DLD1 (cell line): ENCODE measurements around the gene CHRNA4.

Source experiments
- in situ Hi-C: cut with HindIII; loops from 2 replicates; pipeline ENCODE4 v1.10.0; 2017; ENCODE audit warnings: low sequenced_read_pairs

CHRNA4 gene

GRCh38 chr20:63380346-63380870 is 19.3 kb upstream of the CHRNA4 start:
- in situ Hi-C loops, result loop anchor here (25.0 kb wide), 1 partner anchor 93 kb away; the partner anchor contains the start of gene COL20A1

GRCh38 chr20:63379872-63380271 is 18.7 kb upstream of the CHRNA4 start:
- in situ Hi-C loops, result loop anchor here (25.0 kb wide), 1 partner anchor 93 kb away; the partner anchor contains the start of gene COL20A1

GRCh38 chr20:63379296-63379695 is 18.1 kb upstream of the CHRNA4 start:
- in situ Hi-C loops, result loop anchor here (25.0 kb wide), 1 partner anchor 92 kb away; the partner anchor contains the start of gene COL20A1

GRCh38 chr20:63378626-63379025 is 17.5 kb upstream of the CHRNA4 start:
- in situ Hi-C loops, result loop anchor here (25.0 kb wide), 1 partner anchor 91 kb away; the partner anchor contains the start of gene COL20A1

GRCh38 chr20:63377951-63378381 is 16.8 kb upstream of the CHRNA4 start:
- in situ Hi-C loops, result loop anchor here (25.0 kb wide), 1 partner anchor 91 kb away; the partner anchor contains the start of gene COL20A1

- in situ Hi-C loops, result loop anchor here (25.0 kb wide), 1 partner anchor 90 kb away; the partner anchor contains the start of gene COL20A1
These were observed 16.2 kb upstream of the CHRNA4 start for GRCh38 chr20:63377256-63377941.

GRCh38 chr20:63376283-63377250 is 15.4 kb upstream of the CHRNA4 start:
- in situ Hi-C loops, result loop anchor here (25.0 kb wide), 1 partner anchor 89 kb away; the partner anchor contains the start of gene COL20A1

GRCh38 chr20:63375438-63375837 is 14.3 kb upstream of the CHRNA4 start:
- in situ Hi-C loops, result loop anchor here (25.0 kb wide), 1 partner anchor 88 kb away; the partner anchor contains the start of gene COL20A1

GRCh38 chr20:63374504-63374903 is 13.4 kb upstream of the CHRNA4 start:
- in situ Hi-C loops, result no loop called here

- in situ Hi-C loops, result no loop called here
These were observed 12.8 kb upstream of the CHRNA4 start for GRCh38 chr20:63373996-63374395.

- in situ Hi-C loops, result no loop called here
These were observed 12.1 kb upstream of the CHRNA4 start for GRCh38 chr20:63372971-63373885.

- in situ Hi-C loops, result no loop called here
These were observed 10.2 kb upstream of the CHRNA4 start for GRCh38 chr20:63371291-63371865.

GRCh38 chr20:63370618-63371187 is 9.6 kb upstream of the CHRNA4 start:
- in situ Hi-C loops, result no loop called here

GRCh38 chr20:63369724-63370617 is 8.8 kb upstream of the CHRNA4 start:
- in situ Hi-C loops, result no loop called here

- in situ Hi-C loops, result no loop called here
These were observed 7.9 kb upstream of the CHRNA4 start for GRCh38 chr20:63369024-63369530.

- in situ Hi-C loops, result no loop called here
These were observed 7.0 kb upstream of the CHRNA4 start for GRCh38 chr20:63368151-63368550.

- in situ Hi-C loops, result no loop called here
These were observed 6.4 kb upstream of the CHRNA4 start for GRCh38 chr20:63367446-63368055.
